Measurements from ENCODE around the gene CAST. TPM values are rescaled to one million over a fixed set of nuclear protein-coding genes. Genes with fewer than 3 reads are reported as not detected.

CAST gene
- total RNA-seq, 1 donor from 2014 or later = 135 TPM

DNA sequence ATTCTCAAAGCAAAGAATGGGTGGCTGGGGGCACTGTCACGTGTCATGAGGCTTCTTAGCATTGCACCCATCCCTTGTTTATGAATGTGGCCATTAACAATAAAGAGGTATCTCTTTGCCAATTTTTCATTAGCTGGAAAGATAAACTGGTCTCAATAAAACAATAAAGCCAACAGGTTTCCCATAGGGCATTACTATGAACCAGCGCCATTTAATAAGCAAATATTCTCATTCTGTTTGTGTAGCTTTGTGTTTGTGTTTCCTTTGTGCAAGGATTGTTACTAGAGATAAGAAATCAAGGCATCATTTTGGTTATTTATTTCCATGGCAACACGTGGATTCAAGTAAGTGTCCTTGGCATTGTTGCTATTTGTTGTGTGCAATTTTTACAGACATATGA lies 37.6 kb upstream of the CAST start:
- TF ChIP-seq, protein P1, sequence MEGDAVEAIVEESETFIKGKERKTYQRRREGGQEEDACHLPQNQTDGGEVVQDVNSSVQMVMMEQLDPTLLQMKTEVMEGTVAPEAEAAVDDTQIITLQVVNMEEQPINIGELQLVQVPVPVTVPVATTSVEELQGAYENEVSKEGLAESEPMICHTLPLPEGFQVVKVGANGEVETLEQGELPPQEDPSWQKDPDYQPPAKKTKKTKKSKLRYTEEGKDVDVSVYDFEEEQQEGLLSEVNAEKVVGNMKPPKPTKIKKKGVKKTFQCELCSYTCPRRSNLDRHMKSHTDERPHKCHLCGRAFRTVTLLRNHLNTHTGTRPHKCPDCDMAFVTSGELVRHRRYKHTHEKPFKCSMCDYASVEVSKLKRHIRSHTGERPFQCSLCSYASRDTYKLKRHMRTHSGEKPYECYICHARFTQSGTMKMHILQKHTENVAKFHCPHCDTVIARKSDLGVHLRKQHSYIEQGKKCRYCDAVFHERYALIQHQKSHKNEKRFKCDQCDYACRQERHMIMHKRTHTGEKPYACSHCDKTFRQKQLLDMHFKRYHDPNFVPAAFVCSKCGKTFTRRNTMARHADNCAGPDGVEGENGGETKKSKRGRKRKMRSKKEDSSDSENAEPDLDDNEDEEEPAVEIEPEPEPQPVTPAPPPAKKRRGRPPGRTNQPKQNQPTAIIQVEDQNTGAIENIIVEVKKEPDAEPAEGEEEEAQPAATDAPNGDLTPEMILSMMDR (conservative IDR thresholded peaks at IDR 0.05; ENCODE audit: low read depth, low read length) = no peak
- DNase-seq (ENCODE audit: low read depth) = no peak
- H3K4me3 ChIP-seq (ENCODE audit: low read depth, low read length) = no peak overlapping the region

DNA sequence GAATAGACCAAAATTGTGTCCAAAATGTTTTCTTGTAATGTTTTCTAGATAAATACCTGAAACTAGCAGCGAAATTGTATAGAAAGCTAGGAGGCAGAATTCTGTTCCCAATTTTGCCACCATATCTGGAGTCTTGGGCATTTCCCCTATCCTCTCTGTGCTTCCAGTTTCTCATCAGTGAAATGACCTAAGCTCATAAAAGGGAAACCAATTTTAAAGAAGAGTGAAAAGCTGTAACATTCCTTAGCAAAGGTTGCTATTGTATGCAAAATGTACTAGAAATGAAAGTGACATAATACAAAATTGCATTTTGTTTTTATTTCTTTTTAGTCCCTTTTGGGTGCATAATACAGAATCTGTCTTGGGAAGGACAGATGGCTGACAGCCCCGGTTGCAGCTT lies 36.8 kb upstream of the CAST start:
- H3K4me3 ChIP-seq (ENCODE audit: low read depth, low read length) = no peak overlapping the region
- DNase-seq (ENCODE audit: low read depth) = no peak
- TF ChIP-seq, protein P1 (conservative IDR thresholded peaks at IDR 0.05; ENCODE audit: low read depth, low read length) = no peak

DNA sequence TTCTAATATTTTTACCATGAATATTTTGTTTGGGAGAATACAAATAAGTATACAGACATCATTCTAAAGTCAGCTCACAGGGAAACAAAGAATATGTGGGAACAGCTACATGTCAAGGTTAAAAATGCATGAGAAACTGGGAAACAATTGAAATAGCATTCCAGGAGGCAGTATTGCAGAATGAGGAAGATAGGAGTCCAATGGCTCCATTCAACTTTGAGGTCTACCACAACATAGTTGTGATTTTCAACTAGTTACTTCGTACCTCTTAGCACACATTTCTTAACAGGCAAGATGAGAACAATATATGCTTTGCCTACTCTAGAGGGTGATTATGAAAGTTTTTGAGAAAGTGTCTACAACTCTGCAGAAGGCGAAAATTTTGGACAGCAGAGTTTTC lies 35.2 kb upstream of the CAST start:
- TF ChIP-seq, protein P1 (conservative IDR thresholded peaks at IDR 0.05; ENCODE audit: low read depth, low read length) = no peak
- no peak overlapping the region for H3K4me3 ChIP-seq (ENCODE audit: low read depth, low read length)
- DNase-seq (ENCODE audit: low read depth) = peak; percentile 79

DNA sequence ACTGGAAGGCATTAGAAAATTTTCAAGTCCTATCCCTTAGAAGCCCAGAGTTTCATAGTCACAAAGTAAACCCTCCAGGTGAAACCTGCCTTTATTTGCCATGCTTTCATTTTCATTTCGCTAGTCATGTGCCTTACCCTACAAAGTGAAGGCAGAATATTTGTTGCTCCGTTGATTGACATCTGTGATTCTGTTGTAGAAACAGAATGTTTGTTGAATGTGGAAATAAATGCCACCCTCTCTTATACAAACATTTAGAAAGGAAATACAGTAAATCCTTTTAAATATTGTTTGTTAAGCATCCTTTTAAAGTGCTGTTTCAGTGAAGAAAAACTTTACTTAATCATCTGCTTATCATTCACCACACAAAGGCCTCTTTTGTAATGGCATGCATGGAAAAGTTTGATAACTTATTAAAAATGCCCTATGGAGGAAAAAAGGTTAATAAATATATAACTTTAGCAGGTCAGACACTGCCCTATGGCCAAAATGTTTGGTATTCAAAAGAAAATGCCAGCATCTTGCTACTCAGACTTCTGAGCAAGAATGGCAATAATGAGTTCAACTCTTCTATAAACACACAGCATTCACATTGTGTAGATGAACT lies 34.3 kb upstream of the CAST start:
- DNase-seq (ENCODE audit: low read depth) = no peak
- H3K4me3 ChIP-seq (ENCODE audit: low read depth, low read length) = no peak overlapping the region
- TF ChIP-seq, protein P1 (conservative IDR thresholded peaks at IDR 0.05; ENCODE audit: low read depth, low read length) = no peak

DNA sequence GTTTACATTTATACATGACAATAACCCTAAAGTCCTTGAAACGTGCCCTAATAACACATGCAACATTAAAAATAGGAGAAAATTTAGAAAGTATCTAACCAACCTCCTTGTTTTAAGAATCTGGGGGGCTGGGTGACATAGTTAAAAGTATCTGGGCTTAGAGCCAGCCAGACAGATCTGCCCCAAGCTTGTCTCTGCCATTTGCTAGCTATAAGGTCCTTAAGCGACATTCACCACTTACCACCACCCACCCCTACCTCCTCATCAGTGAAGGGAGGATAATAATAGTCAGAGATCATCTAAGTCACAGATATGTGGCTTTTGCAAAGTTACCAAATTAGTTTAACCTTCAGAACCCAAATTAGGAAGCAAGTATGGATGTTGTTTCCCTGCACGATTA lies 33.8 kb upstream of the CAST start:
- no peak for DNase-seq (ENCODE audit: low read depth)
- H3K4me3 ChIP-seq (ENCODE audit: low read depth, low read length) = no peak overlapping the region
- TF ChIP-seq, protein P1 (conservative IDR thresholded peaks at IDR 0.05; ENCODE audit: low read depth, low read length) = no peak

DNA sequence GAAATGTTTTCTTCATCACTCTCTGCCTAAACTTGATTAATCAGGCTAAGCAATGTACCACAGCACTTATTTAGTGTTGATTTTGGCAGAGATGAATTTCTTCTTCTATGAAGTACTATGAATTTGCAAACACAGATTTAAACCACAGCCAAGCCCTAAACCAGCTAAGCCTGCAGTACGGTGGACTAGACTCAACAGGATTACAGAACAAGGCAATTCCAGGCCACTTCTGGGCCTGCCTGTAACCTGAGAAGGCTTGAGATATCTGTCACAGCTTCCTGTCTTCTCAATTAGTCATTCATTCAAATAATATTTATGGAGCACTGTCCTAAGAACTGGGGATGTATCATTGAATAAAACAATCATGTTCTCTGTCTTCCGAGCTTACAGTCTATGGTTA lies 32.4 kb upstream of the CAST start:
- TF ChIP-seq, protein P1 (conservative IDR thresholded peaks at IDR 0.05; ENCODE audit: low read depth, low read length) = no peak
- no peak overlapping the region for H3K4me3 ChIP-seq (ENCODE audit: low read depth, low read length)
- DNase-seq (ENCODE audit: low read depth) = no peak

DNA sequence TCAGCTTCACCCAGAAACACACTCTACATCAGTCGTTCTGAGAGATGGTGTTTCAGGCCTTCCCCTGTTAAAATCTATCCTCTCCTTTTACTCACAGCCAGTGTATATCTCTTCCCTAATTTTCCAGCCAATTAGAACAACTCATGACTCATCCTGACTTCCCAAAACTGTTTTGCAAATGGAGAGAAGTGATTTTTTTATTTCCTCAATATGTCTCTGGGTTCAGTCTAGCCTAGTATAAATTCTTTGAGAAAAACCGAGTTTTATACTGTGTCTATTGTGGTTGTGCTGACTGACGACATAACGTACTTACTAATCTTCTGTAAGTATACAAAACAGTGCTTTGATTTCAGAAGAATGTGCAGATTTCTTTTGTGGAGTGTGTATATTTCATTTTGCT lies 28.4 kb upstream of the CAST start:
- TF ChIP-seq, protein P1 (conservative IDR thresholded peaks at IDR 0.05; ENCODE audit: low read depth, low read length) = no peak
- no peak for DNase-seq (ENCODE audit: low read depth)
- no peak overlapping the region for H3K4me3 ChIP-seq (ENCODE audit: low read depth, low read length)
